Mucosa of rectum (tissue), 2 donors: Measurements from ENCODE around the gene TBC1D3H.
"Not testable (repeated sequence)": the region's sequence is repeated elsewhere in the genome, so short reads cannot be mapped to it uniquely, and the experiment has no call there.

Experiments
- H3K27ac ChIP-seq, 2 donors: one replicate each; pipeline ENCODE4 v1.7.0; 2013; ENCODE audit warnings: inconsistent platforms in 2 of 2, low read depth in 2 of 2, low read length in 2 of 2
- H3K27me3 ChIP-seq, 2 donors: one replicate each; pipeline ENCODE4 v1.7.0; 2013; ENCODE audit warnings: low read length in 2 of 2; ENCODE audit not compliant: control insufficient read depth in 2 of 2, insufficient read depth in 2 of 2
- H3K36me3 ChIP-seq, 2 donors: one replicate each; pipeline ENCODE4 v1.7.0; 2013; ENCODE audit warnings: low read length in 2 of 2; ENCODE audit not compliant: control insufficient read depth in 2 of 2, insufficient read depth in 2 of 2
- H3K4me1 ChIP-seq, 2 donors: one replicate each; pipeline ENCODE4 v1.7.0; 2013; ENCODE audit warnings: low read length in 2 of 2, mild to moderate bottlenecking in 1 of 2; ENCODE audit not compliant: control insufficient read depth in 2 of 2, insufficient read depth in 2 of 2
- H3K4me3 ChIP-seq, 2 donors: one replicate each; pipeline ENCODE4 v1.7.0; 2013; ENCODE audit warnings: low read length in 2 of 2
- H3K9ac ChIP-seq, 2 donors: one replicate each; pipeline ENCODE4 v1.7.0; 2013; ENCODE audit warnings: low read length in 2 of 2, low read depth in 1 of 2, mild to moderate bottlenecking in 1 of 2
- H3K9me3 ChIP-seq, 2 donors: one replicate each; pipeline ENCODE4 v1.7.0; 2013; ENCODE audit warnings: low read length in 2 of 2; ENCODE audit not compliant: control insufficient read depth in 2 of 2
- donor health status: healthy.
- donor health status: Normal muscosa, but diverticular disease.

The TBC1D3H gene

DNA sequence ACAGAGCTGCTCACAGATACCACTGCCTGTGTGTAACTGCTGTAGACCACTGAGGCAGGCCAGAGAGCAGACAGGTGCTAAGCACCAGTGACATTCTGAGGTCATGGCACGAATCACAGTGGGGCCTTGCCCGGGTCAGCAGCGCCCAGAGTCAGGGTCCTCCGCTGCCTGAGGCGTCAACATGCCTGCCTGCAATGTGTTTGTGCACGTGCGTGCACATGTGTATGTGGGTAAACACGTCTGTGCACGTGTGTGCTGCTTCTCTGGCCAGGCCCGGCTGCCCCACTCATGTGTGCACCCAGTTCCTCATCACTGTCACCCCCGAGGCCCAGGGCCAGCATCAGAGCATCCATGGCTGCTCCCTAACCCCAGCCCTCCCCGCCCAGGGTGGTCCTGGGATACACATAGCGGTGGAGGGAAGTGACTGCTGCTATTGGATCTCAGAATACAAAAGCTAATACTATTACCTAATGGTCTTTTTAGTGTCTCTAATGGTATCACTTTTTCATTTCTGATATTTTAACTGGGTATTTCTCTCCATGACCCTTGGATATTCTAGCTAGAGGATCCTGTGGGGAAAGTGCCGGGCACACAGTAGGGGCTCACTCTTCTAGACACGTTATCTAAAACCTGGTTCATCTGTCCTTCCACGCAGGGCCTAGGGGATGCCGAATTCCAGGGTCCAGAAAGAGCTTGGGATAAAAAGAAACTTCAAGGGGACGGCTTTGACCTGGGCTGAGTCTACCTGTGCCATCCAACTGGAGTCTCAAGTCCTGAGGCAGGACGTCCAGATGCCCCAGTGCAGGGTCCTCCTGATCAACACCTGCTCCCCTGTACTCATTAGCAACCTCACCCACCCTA is at the start of gene TBC1D3H:
TBC1D3H (minus strand) TSS at position 51 of the 861 bp plus-strand sequence. CDS start 1,540 bp downstream, outside the sequence.
- H3K27ac ChIP-seq, H3K27me3 ChIP-seq, H3K36me3 ChIP-seq, H3K9me3 ChIP-seq, H3K9ac ChIP-seq, H3K4me1 ChIP-seq, H3K4me3 ChIP-seq: not testable (repeated sequence)

DNA sequence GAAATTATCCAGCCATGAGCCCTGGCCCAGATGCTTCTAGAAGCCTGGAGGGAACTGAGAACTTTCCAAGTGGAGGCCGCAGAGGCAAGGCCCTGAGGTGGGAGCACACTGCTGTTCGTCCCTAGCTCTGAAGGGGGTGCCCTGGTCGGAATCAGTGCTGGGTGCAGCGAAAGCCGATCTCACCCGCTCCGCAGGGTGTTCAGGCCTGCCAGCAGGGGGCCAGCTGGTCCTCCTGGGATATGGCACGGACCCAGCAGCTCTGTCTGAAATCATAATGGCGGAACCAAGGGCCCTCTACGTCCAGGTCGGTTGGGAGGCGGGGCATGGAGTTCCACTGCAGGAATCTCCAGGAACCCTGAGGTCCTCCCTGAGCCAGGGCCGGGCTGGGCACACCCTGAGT is 40.7 kb upstream of the TBC1D3H start:
- not testable (repeated sequence) for H3K9me3 ChIP-seq, H3K4me3 ChIP-seq, H3K9ac ChIP-seq, H3K36me3 ChIP-seq, H3K27ac ChIP-seq, H3K4me1 ChIP-seq, H3K27me3 ChIP-seq

DNA sequence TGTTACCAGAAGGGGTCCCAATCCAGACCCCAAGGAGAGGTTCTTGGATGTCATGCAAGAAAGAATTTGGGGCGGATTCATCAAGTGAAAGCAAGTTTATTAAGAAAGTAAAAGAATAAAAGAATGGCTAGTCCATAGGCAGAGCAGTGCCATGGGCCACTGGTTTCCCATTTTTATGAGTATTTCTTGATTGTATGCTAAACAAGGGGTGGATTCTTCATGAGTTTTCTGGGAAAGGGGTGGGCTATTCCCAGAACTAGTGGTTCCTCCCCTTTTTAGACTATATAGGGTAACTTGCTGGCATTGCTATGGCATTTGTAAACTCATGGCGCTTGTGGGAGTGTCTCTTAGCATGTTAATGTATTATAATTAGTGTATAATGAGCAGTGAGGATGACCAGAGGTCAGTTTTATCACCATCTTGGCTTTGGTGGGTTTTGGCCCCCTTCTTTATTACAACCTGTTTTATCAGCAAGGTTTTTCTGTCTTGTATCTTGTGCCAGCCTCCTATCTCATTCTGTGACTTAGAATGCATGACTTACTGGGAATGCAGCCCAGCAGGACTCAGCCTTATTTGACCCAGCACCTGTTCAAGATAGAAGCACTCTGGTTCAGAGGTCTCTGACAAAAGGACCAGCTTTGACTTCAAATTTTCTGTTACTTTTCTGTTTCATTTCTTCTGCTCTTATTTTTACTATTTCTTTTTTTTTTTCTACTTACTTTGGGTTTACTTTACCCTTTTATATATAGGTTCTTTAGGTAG is 27.1 kb upstream of the TBC1D3H start:
- H3K4me3 ChIP-seq, H3K9me3 ChIP-seq, H3K4me1 ChIP-seq, H3K27me3 ChIP-seq, H3K27ac ChIP-seq, H3K36me3 ChIP-seq, H3K9ac ChIP-seq: not testable (repeated sequence)

DNA sequence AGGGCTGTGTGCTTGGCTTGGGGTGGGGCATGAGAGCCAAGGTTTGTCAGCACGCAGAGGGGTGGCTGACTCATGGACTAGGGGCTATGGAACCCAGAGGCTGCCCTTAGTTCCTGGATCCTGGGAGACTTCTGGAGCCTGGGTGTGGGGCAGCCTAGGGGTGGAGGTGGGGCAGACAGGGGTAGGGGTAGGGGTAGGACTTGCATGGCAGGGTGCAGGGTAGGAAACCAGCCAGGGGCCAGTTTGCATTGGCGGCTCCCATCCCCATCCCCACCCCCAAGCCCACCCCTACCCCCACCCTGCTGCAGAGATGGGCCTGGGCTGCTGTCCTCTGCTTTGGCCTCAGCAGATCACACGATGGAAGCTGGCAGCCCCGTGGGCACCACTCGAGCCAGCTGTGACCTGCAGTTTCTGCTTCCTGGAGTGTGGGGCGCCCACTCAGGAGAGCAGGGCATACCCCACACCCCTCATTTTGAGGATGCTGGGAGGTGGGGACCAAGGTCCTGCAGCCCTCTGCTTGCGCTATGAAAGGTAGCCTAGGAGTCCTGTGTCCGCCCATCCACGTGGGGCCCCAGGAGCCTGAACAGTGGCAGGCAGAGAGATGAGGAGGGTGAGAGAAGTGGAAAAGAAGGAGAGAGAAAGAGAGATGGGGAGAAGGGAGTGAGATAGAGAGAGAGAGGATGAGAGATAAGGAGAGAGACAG is 2.9 kb upstream of the TBC1D3H start:
- H3K27me3 ChIP-seq, H3K27ac ChIP-seq, H3K9me3 ChIP-seq, H3K36me3 ChIP-seq, H3K4me3 ChIP-seq, H3K4me1 ChIP-seq, H3K9ac ChIP-seq: not testable (repeated sequence)

DNA sequence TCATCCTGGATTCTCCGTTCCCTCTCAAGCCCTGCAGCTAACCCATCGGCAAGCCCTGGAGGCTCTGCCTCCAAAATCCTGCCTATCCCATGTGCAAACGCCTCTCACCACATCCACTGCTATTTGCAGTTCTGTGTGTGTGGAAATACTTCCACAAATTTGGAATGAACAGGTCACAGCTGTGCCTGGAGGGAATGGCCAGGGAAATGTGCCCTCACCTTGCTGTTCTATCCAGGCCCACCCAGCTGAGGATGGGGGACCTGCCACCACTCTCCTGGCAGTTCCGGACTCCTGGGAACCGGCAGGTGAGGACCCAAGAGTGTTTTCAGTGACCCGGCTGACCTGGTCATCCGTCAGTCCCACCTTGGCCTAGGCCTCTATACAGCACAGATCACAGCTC is 12.3 kb downstream of the TBC1D3H start:
- H3K9me3 ChIP-seq, H3K27me3 ChIP-seq, H3K4me1 ChIP-seq, H3K27ac ChIP-seq, H3K4me3 ChIP-seq, H3K9ac ChIP-seq, H3K36me3 ChIP-seq: not testable (repeated sequence)

DNA sequence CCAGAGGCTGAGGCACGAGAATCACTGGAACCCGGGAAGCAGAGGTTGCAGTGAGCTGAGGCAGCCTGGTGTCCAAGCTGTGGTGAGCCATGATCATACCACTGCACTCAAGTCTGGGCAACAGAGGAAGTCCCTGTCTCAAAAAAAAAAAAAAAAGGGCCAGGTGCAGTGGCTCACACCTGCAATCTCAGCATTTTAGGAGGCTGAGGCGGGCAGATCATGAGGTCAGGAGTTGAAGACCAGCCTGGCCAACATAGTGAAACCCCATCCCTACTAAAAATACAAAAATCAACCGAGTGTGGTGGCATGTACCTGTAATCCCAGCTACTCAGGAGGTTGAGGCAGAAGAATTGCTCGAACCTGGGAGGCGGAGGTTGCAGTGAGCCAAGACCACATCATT is 25.7 kb downstream of the TBC1D3H start:
- H3K4me1 ChIP-seq, H3K4me3 ChIP-seq, H3K36me3 ChIP-seq, H3K9me3 ChIP-seq, H3K27me3 ChIP-seq, H3K9ac ChIP-seq, H3K27ac ChIP-seq: not testable (repeated sequence)
